ENCODE data around the gene TTC39A.

DNA sequence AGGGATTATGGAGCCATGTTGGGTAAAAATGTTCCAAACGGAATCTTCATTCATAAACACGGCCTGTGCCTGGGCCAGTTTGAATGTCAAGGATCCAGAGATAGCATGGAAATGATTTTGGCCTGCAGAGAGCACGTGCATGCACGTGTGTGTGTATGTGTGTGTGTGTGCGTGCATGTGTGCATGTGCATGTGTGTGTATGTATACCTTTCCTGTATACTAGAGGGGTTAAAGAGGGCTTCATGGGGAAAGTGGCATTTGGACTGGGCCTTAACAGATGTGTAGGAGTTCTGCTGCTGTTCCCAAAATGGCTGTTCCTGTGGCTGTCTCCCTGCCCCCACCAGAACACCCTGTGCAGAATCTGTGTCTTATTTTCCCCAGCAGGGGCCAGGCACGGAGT, 21.7 kb downstream of the TTC39A start:
- TF ChIP-seq, protein P1, sequence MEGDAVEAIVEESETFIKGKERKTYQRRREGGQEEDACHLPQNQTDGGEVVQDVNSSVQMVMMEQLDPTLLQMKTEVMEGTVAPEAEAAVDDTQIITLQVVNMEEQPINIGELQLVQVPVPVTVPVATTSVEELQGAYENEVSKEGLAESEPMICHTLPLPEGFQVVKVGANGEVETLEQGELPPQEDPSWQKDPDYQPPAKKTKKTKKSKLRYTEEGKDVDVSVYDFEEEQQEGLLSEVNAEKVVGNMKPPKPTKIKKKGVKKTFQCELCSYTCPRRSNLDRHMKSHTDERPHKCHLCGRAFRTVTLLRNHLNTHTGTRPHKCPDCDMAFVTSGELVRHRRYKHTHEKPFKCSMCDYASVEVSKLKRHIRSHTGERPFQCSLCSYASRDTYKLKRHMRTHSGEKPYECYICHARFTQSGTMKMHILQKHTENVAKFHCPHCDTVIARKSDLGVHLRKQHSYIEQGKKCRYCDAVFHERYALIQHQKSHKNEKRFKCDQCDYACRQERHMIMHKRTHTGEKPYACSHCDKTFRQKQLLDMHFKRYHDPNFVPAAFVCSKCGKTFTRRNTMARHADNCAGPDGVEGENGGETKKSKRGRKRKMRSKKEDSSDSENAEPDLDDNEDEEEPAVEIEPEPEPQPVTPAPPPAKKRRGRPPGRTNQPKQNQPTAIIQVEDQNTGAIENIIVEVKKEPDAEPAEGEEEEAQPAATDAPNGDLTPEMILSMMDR (IDR thresholded peaks at IDR 0.05), result no peak
- no peak for TF ChIP-seq ZFX (IDR thresholded peaks at IDR 0.05; ENCODE audit: borderline replicate concordance)
